ENCODE measurements around the gene HMCN2.

HMCN2 gene

DNA sequence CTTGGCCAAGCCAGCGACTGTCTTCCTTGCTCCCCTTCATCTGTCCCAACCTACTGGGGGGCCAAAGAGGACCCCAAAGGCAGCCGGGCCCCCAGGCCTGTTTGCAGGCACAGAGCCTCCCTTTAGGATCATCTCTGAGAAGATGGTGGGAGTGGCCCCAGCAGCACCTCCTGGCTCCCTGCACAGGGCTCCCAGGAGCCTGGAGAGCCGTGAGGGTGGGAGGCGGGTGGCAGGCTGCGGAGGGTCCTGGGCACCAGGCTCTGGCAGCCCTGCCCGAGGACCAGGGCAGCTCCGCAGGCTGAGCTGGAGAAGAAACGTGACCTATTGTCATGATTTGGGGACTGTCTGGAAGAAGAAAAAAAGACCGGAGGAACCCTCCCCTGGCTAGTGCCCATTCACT lies 212.6 kb downstream of the HMCN2 start:
- H3K27ac ChIP-seq, result no peak overlapping the region
- no peak overlapping the region for H3K9ac ChIP-seq

DNA sequence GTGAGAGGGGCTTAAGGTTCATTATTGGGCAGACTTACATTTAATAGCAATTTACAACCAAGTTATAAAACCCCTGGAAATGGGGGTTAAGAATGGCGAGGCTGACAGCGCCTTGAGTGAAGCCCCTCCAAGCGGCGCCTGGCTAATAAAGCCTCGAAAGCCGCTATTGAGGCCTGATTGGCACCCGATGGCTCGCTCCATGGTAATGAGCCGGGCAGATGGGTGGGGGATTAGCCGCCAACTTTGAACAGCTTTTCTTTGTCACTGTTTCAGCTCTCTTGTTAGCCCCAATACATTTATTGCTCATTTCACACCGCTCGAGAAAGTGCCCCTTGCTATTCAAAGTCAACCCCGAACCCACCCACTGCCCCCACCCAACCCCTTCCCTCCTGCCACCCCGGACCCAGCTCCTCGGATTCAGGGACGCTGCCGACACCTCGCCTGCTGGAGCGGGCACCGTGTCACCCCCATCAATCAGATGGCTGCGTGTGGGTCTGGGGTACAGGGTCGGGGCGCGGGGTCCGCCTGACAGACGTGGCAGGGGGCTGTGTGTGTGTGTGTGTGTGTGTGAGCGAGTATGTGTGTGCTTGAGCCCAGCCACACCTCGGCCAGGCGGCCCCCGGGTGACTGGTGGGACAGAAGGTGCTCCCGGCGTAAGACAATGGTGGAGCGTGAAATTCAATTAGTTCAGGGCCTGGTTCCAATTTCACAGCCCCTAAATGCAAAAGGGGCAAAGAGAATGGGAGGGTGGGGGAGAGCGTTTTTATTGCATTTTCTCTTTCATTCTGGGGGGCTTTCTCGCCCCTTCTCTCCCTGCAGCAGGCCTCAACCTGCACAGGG lies 213.4 kb downstream of the HMCN2 start:
- H3K27ac ChIP-seq, result no peak overlapping the region
- H3K36me3 ChIP-seq (ENCODE audit: control insufficient read depth, insufficient read depth, low read length), result no peaks in the 10 kb centered on the region
- no peak overlapping the region for H3K4me3 ChIP-seq (ENCODE audit: low read depth, low read length)
- no peak overlapping the region for H3K9ac ChIP-seq
- no peaks in the 10 kb centered on the region for H3K9me3 ChIP-seq (ENCODE audit: control insufficient read depth, low read length)
- TF ChIP-seq CTCF (IDR thresholded peaks at IDR 0.05), result no peak
- no peaks in the 10 kb centered on the region for H3K4me1 ChIP-seq
- H2AFZ ChIP-seq, result no peak overlapping the region
- H3K4me2 ChIP-seq (ENCODE audit: low read length), result no peak overlapping the region
- H3K79me2 ChIP-seq, result no peaks in the 10 kb centered on the region
- H3K27me3 ChIP-seq (ENCODE audit: control insufficient read depth, insufficient read depth, low read length), result no peaks in the 10 kb centered on the region

More for the DNA sequence above, 212.6 kb downstream of the HMCN2 start:
- H3K36me3 ChIP-seq (ENCODE audit: control insufficient read depth, insufficient read depth, low read length), result no peaks in the 10 kb centered on the region
- H3K27me3 ChIP-seq (ENCODE audit: control insufficient read depth, insufficient read depth, low read length), result no peaks in the 10 kb centered on the region
- H2AFZ ChIP-seq, result no peak overlapping the region
- no peak for TF ChIP-seq CTCF (IDR thresholded peaks at IDR 0.05)
- no peak overlapping the region for H3K4me3 ChIP-seq (ENCODE audit: low read depth, low read length)
- H3K9me3 ChIP-seq (ENCODE audit: control insufficient read depth, low read length), result no peaks in the 10 kb centered on the region
- H3K79me2 ChIP-seq, result no peaks in the 10 kb centered on the region
- H3K4me1 ChIP-seq, result no peaks in the 10 kb centered on the region
- H3K4me2 ChIP-seq (ENCODE audit: low read length), result no peak overlapping the region

DNA sequence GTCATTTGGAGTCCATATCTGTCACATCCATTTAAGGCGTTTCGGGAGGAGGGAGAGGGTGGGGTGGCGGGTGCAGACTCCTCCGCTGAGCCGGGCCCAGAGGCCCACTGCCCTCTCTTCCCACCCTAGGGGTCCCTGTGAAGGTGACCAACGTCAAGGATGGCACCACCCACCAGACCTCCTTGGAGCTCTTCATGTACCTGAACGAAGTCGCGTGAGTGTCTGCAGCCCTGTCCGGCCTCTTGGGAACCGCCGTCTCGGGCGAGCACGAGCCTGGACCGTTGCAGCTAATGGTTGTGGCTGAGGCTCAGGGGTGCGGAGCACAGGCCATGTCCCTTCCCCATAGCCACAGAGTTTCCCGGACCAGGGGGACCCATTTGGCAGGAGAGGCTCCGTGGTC lies 214.0 kb downstream of the HMCN2 start:
- H3K79me2 ChIP-seq, result no peaks in the 10 kb centered on the region
- H3K27me3 ChIP-seq (ENCODE audit: control insufficient read depth, insufficient read depth, low read length), result no peaks in the 10 kb centered on the region
- H3K9ac ChIP-seq, result no peak overlapping the region
- H3K9me3 ChIP-seq (ENCODE audit: control insufficient read depth, low read length), result no peaks in the 10 kb centered on the region
- no peak overlapping the region for H2AFZ ChIP-seq
- no peak for TF ChIP-seq CTCF (IDR thresholded peaks at IDR 0.05)
- no peaks in the 10 kb centered on the region for H3K36me3 ChIP-seq (ENCODE audit: control insufficient read depth, insufficient read depth, low read length)
- no peak overlapping the region for H3K27ac ChIP-seq
- no peak overlapping the region for H3K4me2 ChIP-seq (ENCODE audit: low read length)
- H3K4me3 ChIP-seq (ENCODE audit: low read depth, low read length), result no peak overlapping the region
- no peaks in the 10 kb centered on the region for H3K4me1 ChIP-seq

DNA sequence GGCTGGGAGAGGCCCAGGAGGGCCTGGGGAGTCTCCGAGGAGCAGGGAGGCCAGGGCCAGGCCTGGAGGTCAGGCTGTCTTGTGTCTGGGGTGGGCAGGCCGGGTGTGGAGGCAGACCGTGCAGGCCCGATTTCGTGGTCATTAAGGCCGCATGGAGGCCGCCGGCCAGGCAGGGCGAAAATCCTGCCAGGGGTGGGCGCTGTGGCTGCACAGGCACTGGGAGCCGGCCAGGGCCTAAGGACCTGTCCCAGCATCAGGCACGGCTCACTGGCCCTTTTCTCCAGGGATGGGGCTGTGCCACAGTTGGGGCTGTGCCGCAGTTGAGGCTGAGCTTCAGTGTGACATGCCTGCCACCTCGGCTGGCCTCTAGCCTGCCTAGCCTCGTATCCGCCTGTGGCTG lies 215.1 kb downstream of the HMCN2 start:
- no peaks in the 10 kb centered on the region for H3K4me1 ChIP-seq
- H3K79me2 ChIP-seq, result no peaks in the 10 kb centered on the region
- TF ChIP-seq CTCF (IDR thresholded peaks at IDR 0.05), result no peak
- H3K4me3 ChIP-seq (ENCODE audit: low read depth, low read length), result no peak overlapping the region
- H3K4me2 ChIP-seq (ENCODE audit: low read length), result no peak overlapping the region
- H3K27me3 ChIP-seq (ENCODE audit: control insufficient read depth, insufficient read depth, low read length), result no peaks in the 10 kb centered on the region
- no peak overlapping the region for H2AFZ ChIP-seq
- no peak overlapping the region for H3K9ac ChIP-seq
- H3K36me3 ChIP-seq (ENCODE audit: control insufficient read depth, insufficient read depth, low read length), result no peaks in the 10 kb centered on the region
- H3K9me3 ChIP-seq (ENCODE audit: control insufficient read depth, low read length), result no peaks in the 10 kb centered on the region
- H3K27ac ChIP-seq, result no peak overlapping the region

DNA sequence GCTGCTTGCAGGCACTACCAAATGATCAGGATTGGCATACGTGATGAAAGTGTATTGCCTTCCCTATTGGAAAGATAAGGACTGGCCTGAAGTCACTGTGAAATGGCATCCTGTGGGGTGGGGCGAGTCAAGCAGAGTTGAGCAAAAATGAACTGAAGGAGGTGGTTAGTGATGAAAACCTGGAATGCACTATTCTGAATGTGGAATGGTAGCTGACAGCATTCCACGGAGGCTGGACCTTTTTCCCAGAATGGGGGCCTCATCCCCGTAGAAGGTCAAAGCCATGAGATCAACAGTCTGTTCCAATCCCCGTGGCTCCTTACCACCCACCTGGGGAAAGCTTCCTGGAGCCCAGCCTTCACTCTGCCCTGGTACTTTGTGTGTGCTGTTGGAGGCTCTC lies 216.9 kb downstream of the HMCN2 start:
- Histone ChIP-seq H3K9ac (no peak overlapping the region), H2AFZ (no peak overlapping the region), H3K9me3 (ENCODE audit: control insufficient read depth, low read length) (no peaks in the 10 kb centered on the region), H3K36me3 (ENCODE audit: control insufficient read depth, insufficient read depth, low read length) (no peaks in the 10 kb centered on the region), H3K4me1 (no peaks in the 10 kb centered on the region), H3K27ac (no peak overlapping the region), H3K79me2 (no peaks in the 10 kb centered on the region), H3K4me3 (ENCODE audit: low read depth, low read length) (no peak overlapping the region), H3K4me2 (ENCODE audit: low read length) (no peak overlapping the region), H3K27me3 (ENCODE audit: control insufficient read depth, insufficient read depth, low read length) (no peaks in the 10 kb centered on the region)
- TF ChIP-seq CTCF (IDR thresholded peaks at IDR 0.05), result no peak

All from parathyroid adenoma (tissue), 2 donors.